HG03521 (cell line): ENCODE results near the gene WDR49.
"Not testable (repeated sequence)": the region's sequence is repeated elsewhere in the genome, so short reads cannot be mapped to it uniquely, and the experiment has no call there.

Experiments
- ATAC-seq: cut with Tn5 transposase; IDR thresholded peaks from one replicate; pipeline ENCODE4 v1.9.1; 2021; ENCODE audit warnings: mild to moderate bottlenecking, moderate library complexity; ENCODE audit not compliant: unreplicated experiment

WDR49 gene

GRCh38 chr3:167615030-167615429 is 38.7 kb downstream of the WDR49 start:
- no peak for ATAC-seq

- not testable (repeated sequence) for ATAC-seq
Observed at GRCh38 chr3:167614196-167614595, 39.5 kb downstream of the WDR49 start.

GRCh38 chr3:167611718-167612117 is 42.0 kb downstream of the WDR49 start:
- no peak for ATAC-seq

GRCh38 chr3:167609156-167609555 is 44.6 kb downstream of the WDR49 start:
- no peak for ATAC-seq

- ATAC-seq: no peak
Observed at GRCh38 chr3:167606836-167607235, 46.9 kb downstream of the WDR49 start.

GRCh38 chr3:167605871-167606270 is 47.9 kb downstream of the WDR49 start:
- ATAC-seq: no peak

GRCh38 chr3:167602041-167602440 is 51.7 kb downstream of the WDR49 start:
- ATAC-seq: no peak

- no peak for ATAC-seq
Observed at GRCh38 chr3:167587651-167588050, 66.1 kb downstream of the WDR49 start.

GRCh38 chr3:167575000-167575600 is 78.6 kb downstream of the WDR49 start:
- no peak for ATAC-seq

- ATAC-seq: no peak
Observed at GRCh38 chr3:167572991-167573390, 80.8 kb downstream of the WDR49 start.

- ATAC-seq: no peak
Observed at GRCh38 chr3:167568634-167569033, 85.1 kb downstream of the WDR49 start.

GRCh38 chr3:167565489-167565888 is 88.3 kb downstream of the WDR49 start:
- no peak for ATAC-seq

GRCh38 chr3:167564612-167565011 is 89.1 kb downstream of the WDR49 start:
- no peak for ATAC-seq

- no peak for ATAC-seq
Observed at GRCh38 chr3:167559924-167560323, 93.8 kb downstream of the WDR49 start.

- no peak for ATAC-seq
Observed at GRCh38 chr3:167554898-167555297, 98.8 kb downstream of the WDR49 start.

GRCh38 chr3:167538081-167538480 is 115.7 kb downstream of the WDR49 start:
- ATAC-seq: no peak

- no peak for ATAC-seq
Observed at GRCh38 chr3:167521006-167521355, 132.8 kb downstream of the WDR49 start.

GRCh38 chr3:167520266-167521005 is 133.3 kb downstream of the WDR49 start:
- no peak for ATAC-seq

GRCh38 chr3:167507954-167508353 is 145.8 kb downstream of the WDR49 start:
- ATAC-seq: no peak

GRCh38 chr3:167502401-167502800 is 151.3 kb downstream of the WDR49 start:
- ATAC-seq: no peak

GRCh38 chr3:167501941-167502340 is 151.8 kb downstream of the WDR49 start:
- ATAC-seq: no peak

- ATAC-seq: no peak
Observed at GRCh38 chr3:167497903-167498302, 155.8 kb downstream of the WDR49 start.

- ATAC-seq: no peak
Observed at GRCh38 chr3:167493244-167493643, 160.5 kb downstream of the WDR49 start.
